Measurements from ENCODE around the gene ZNF790. TPM values are rescaled to one million over a fixed set of nuclear protein-coding genes. Genes with fewer than 3 reads are reported as not detected.

The ZNF790 gene
- total RNA-seq, 2 experiments from 2014 or later, result 2.7 to 4.3 TPM

GRCh38 chr19:36775768-36776167 is 62.4 kb downstream of the ZNF790 start:
- DNase-seq (ENCODE audit: low spot score), result no peak
- CTCF ChIA-PET (ENCODE audit: unreplicated experiment), result no interaction called here
- Histone ChIP-seq H3K4me2 (ENCODE audit: low read length) (no peak overlapping the region), H3K27ac (ENCODE audit: low read depth, low read length, poor library complexity, severe bottlenecking) (no peak overlapping the region), H3K9me3 (ENCODE audit: low read length) (peaks cover 14% of the 10 kb centered on the region; the same call in 1 of the 2 replicates), H4K20me1 (ENCODE audit: insufficient read depth, low read length) (no peaks in the 10 kb centered on the region), H3K4me3 (ENCODE audit: low read depth, low read length, poor library complexity, severe bottlenecking) (no peak overlapping the region), H3K9me2 (ENCODE audit: insufficient read depth, low read length) (no peaks in the 10 kb centered on the region), H3K4me1 (ENCODE audit: insufficient read depth, low read length, poor library complexity, severe bottlenecking) (peaks cover 10% of the 10 kb centered on the region), H3K79me2 (ENCODE audit: insufficient read depth, low read depth, low read length) (peaks cover 4% of the 10 kb centered on the region; the same call in 1 of the 2 replicates), H2AFZ (ENCODE audit: low read length) (no peak overlapping the region), H3K36me3 (ENCODE audit: insufficient read depth, low read length) (0 out of 2 replicates have a peak, but pooled peaks cover 4% of the 10 kb centered on the region)
- no TSS peak for BruUV-seq (replicated peaks)
- no peak for TF ChIP-seq CTCF (conservative IDR thresholded peaks at IDR 0.05; ENCODE audit: low read length)
- no peak for TF ChIP-seq EZH2phosphoT487 (IDR thresholded peaks at IDR 0.05; ENCODE audit: borderline replicate concordance, low read depth, low read length)
- POLR2A ChIA-PET, result no interaction called here
- intact Hi-C loops (cut with micrococcal nuclease; ENCODE audit: unreplicated experiment), result no loop called here

DNA sequence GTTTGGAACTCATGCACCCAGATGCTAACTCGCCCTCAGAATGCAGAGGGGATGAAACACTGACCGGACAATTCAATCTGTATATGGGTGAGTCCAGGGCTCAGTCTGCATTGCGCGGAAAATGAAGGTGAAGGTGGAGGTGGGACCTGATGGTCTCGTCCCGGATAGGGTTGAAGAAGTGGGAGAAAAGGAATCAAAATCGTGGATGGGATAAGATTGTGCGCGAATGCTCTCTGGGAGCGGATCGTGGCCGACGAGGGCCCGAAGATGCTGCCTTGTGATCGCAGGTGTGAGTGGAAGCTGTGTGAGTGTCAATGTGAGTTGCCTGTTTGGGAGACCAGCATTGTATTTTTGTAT is 65.0 kb downstream of the ZNF790 start:
- POLR2A ChIA-PET, result no interaction called here

More for the DNA sequence above, 65.0 kb downstream of the ZNF790 start:
- no peak for DNase-seq (ENCODE audit: low spot score)
- Histone ChIP-seq H3K9me2 (ENCODE audit: insufficient read depth, low read length) (no peaks in the 10 kb centered on the region), H3K4me2 (ENCODE audit: low read length) (peak overlapping the region; percentile 67), H3K4me1 (ENCODE audit: insufficient read depth, low read length, poor library complexity, severe bottlenecking) (peaks cover 10% of the 10 kb centered on the region), H3K36me3 (ENCODE audit: insufficient read depth, low read length) (peaks cover 23% of the 10 kb centered on the region), H4K20me1 (ENCODE audit: insufficient read depth, low read length) (no peaks in the 10 kb centered on the region), H2AFZ (ENCODE audit: low read length) (peak overlapping the region; percentile 97), H3K27ac (ENCODE audit: low read depth, low read length, poor library complexity, severe bottlenecking) (no peak overlapping the region), H3K9me3 (ENCODE audit: low read length) (peaks cover 27% of the 10 kb centered on the region; the same call in 1 of the 2 replicates), H3K4me3 (ENCODE audit: low read depth, low read length, poor library complexity, severe bottlenecking) (peak overlapping the region; percentile 73), H3K79me2 (ENCODE audit: insufficient read depth, low read depth, low read length) (peaks cover 5% of the 10 kb centered on the region; the same call in 1 of the 2 replicates)
- CTCF ChIA-PET (ENCODE audit: unreplicated experiment), result no interaction called here
- intact Hi-C loops (cut with micrococcal nuclease; ENCODE audit: unreplicated experiment), result loop anchor here (2.0 to 5.0 kb wide), 2 partner anchors 86 to 304 kb away; partner anchors contain the start of genes ZNF420 and ZNF567
- TF ChIP-seq CTCF (conservative IDR thresholded peaks at IDR 0.05; ENCODE audit: low read length) (no peak), EZH2phosphoT487 (IDR thresholded peaks at IDR 0.05; ENCODE audit: borderline replicate concordance, low read depth, low read length) (no peak)
- BruUV-seq (replicated peaks), result TSS peak; percentile 86

All from OCI-LY7 (cell line).